A549 (cell line): ENCODE measurements around the gene ODAPH. TPM values are rescaled to one million over a fixed set of nuclear protein-coding genes. Genes with fewer than 3 reads are reported as not detected.

Experiments used
- ATAC-seq, 2 experiments: fragments of 200-7000 bp in 1 of 2; fragments of >200 bp in 1 of 2; cut with Nextera tagmentation in 1 of 2; cut with Tn5 transposase in 1 of 2; 3 replicates each; pipeline versions ENCODE4 v1.8.0 to v1.9.1; 2018 to 2020; ENCODE audit warnings: mild to moderate bottlenecking in 1 of 2, moderate library complexity in 1 of 2
- CTCF ChIA-PET: fragments of 300-600 bp; sonication (Branson Sonifier 250); formaldehyde crosslinking; extraction: SDS; loops from one replicate; lab custom pipeline; 2021; ENCODE audit warnings: antibody characterized with exemption, inconsistent platforms; lab: Yijun Ruan, JAX
- POLR2A ChIA-PET: fragments of 350-600 bp; formaldehyde crosslinking; extraction: SDS; loops from one replicate; lab custom pipeline; 2021; ENCODE audit warnings: antibody characterized with exemption, inconsistent platforms; lab: Yijun Ruan, JAX
- DNase-seq, 2 experiments: peaks; one replicate each; pipeline versions ENCODE4 v3.0.0 to v3.0.0-alpha.2; 2011 to 2016; ENCODE audit warnings: low read depth in 1 of 2, low spot score in 1 of 2
- FAIRE-seq: peaks from 2 replicates; lab custom pipeline; 2011; peaks lifted over from hg19 to GRCh38; lab: Jason Lieb, UNC
- H3K27ac ChIP-seq, 2 experiments: fragments of >200 bp; sonication (Bioruptor Twin); formaldehyde crosslinking; 3 replicates each; pipeline ENCODE4 v1.5.1; 2016 to 2017
- H3K4me1 ChIP-seq: fragments of >200 bp; sonication (Bioruptor Twin); formaldehyde crosslinking; 3 replicates; pipeline ENCODE4 v1.6.1; 2016
- H3K4me2 ChIP-seq: fragments of >200 bp; sonication (Bioruptor Twin); formaldehyde crosslinking; 3 replicates; pipeline ENCODE4 v1.6.1; 2016
- H3K4me3 ChIP-seq: fragments of >200 bp; sonication (Bioruptor Twin); formaldehyde crosslinking; 3 replicates; pipeline ENCODE4 v1.5.1; 2016
- H3K9me3 ChIP-seq: fragments of >200 bp; sonication (Bioruptor Twin); formaldehyde crosslinking; 3 replicates; pipeline ENCODE4 v1.6.1; 2016
- ATOH8 ChIP-seq: fragments of 250-450 bp; sonication (Bioruptor Pico); IDR thresholded peaks from 2 replicates; pipeline ENCODE4 v1.5.0; 2020; ENCODE audit warnings: low read depth, mild to moderate bottlenecking, moderate library complexity
- BHLHE40 ChIP-seq: IDR thresholded peaks from 2 replicates; pipeline ENCODE4 v1.6.1; 2012; ENCODE audit warnings: low read depth, low read length, inconsistent platforms
- E2F6 ChIP-seq: IDR thresholded peaks from 2 replicates; pipeline ENCODE4 v1.6.1; 2012; ENCODE audit warnings: low read depth, borderline replicate concordance
- ESRRA ChIP-seq: fragments of 150-350 bp; IDR thresholded peaks from 2 replicates; pipeline ENCODE4 v1.6.1; 2014; ENCODE audit warnings: mild to moderate bottlenecking, low read length, borderline replicate concordance
- GATA3 ChIP-seq: IDR thresholded peaks from 2 replicates; pipeline ENCODE4 v1.6.1; 2012; ENCODE audit warnings: borderline replicate concordance
- HES2 ChIP-seq: fragments of >200 bp; sonication (Bioruptor Twin); formaldehyde crosslinking; IDR thresholded peaks from 2 replicates; pipeline ENCODE4 v1.6.1; 2016
- HOXB13 ChIP-seq: fragments of 250-450 bp; sonication (Bioruptor Pico); IDR thresholded peaks from 2 replicates; pipeline ENCODE4 v1.5.0; 2020; ENCODE audit warnings: low read depth, mild to moderate bottlenecking, moderate library complexity
- HOXB5 ChIP-seq: fragments of 250-450 bp; sonication (Bioruptor Pico); IDR thresholded peaks from 2 replicates; pipeline ENCODE4 v1.5.0; 2020; ENCODE audit warnings: mild to moderate bottlenecking, moderate library complexity
- JUNB ChIP-seq: fragments of >200 bp; sonication (Bioruptor Twin); formaldehyde crosslinking; IDR thresholded peaks from 2 replicates; pipeline ENCODE4 v1.6.1; 2016
- KDM1A ChIP-seq: fragments of 200-600 bp; sonication (generic); IDR thresholded peaks from 2 replicates; pipeline ENCODE4 v1.6.1; 2016; ENCODE audit warnings: low read depth, mild to moderate bottlenecking
- MAFK ChIP-seq: fragments of 450-650 bp; IDR thresholded peaks from 2 replicates; pipeline ENCODE4 v1.6.1; 2014; ENCODE audit not compliant: partially characterized antibody
- MAZ ChIP-seq: fragments of 150-350 bp; IDR thresholded peaks from 2 replicates; pipeline ENCODE4 v1.6.1; 2014; ENCODE audit warnings: antibody characterized with exemption, low read depth, low read length, borderline replicate concordance
- NFE2L2 ChIP-seq: fragments of 150-350 bp; conservative IDR thresholded peaks from 2 replicates; pipeline ENCODE4 v1.6.1; 2014; ENCODE audit warnings: low read length
- NPAS2 ChIP-seq: fragments of 250-450 bp; sonication (Bioruptor Pico); IDR thresholded peaks from 2 replicates; pipeline ENCODE4 v1.8.0; 2022; ENCODE audit warnings: mild to moderate bottlenecking, moderate library complexity, borderline replicate concordance
- PHF8 ChIP-seq: fragments of 200-600 bp; sonication (generic); IDR thresholded peaks from 2 replicates; pipeline ENCODE4 v1.6.1; 2016; ENCODE audit warnings: low read depth, mild to moderate bottlenecking, antibody characterized with exemption, moderate library complexity, borderline replicate concordance
- RCOR1 ChIP-seq: fragments of 150-350 bp; IDR thresholded peaks from 2 replicates; pipeline ENCODE4 v1.6.1; 2014; ENCODE audit warnings: antibody characterized with exemption, low read length, low read depth
- RNF2 ChIP-seq: fragments of 200-600 bp; sonication (generic); IDR thresholded peaks from 2 replicates; pipeline ENCODE4 v1.6.1; 2016; ENCODE audit warnings: low read depth, mild to moderate bottlenecking, antibody characterized with exemption, moderate library complexity, borderline replicate concordance
- SREBF2 ChIP-seq: fragments of 450-650 bp; IDR thresholded peaks from 2 replicates; pipeline ENCODE4 v1.6.1; 2014; ENCODE audit warnings: mild to moderate bottlenecking, moderate library complexity
- TFCP2L1 ChIP-seq: fragments of 250-450 bp; sonication (Bioruptor Pico); IDR thresholded peaks from 2 replicates; pipeline ENCODE4 v1.5.0; 2021; ENCODE audit warnings: mild to moderate bottlenecking
- TP53 ChIP-seq: fragments of 250-450 bp; sonication (Bioruptor Pico); IDR thresholded peaks from 2 replicates; pipeline ENCODE4 v1.5.0; 2021; ENCODE audit warnings: mild to moderate bottlenecking, moderate library complexity
- ZC3H11A ChIP-seq: fragments of 450-650 bp; IDR thresholded peaks from 2 replicates; pipeline ENCODE4 v1.6.1; 2014; ENCODE audit warnings: antibody characterized with exemption, mild to moderate bottlenecking
- ZFP36 ChIP-seq: fragments of 450-650 bp; IDR thresholded peaks from 2 replicates; pipeline ENCODE4 v1.6.1; 2014; ENCODE audit warnings: borderline replicate concordance; ENCODE audit not compliant: partially characterized antibody
- ZNF302 ChIP-seq: fragments of 250-450 bp; sonication (Bioruptor Pico); IDR thresholded peaks from 2 replicates; pipeline ENCODE4 v1.9.0; 2021; ENCODE audit warnings: inconsistent platforms, mild to moderate bottlenecking, moderate library complexity
- ZSCAN20 ChIP-seq: fragments of 250-450 bp; sonication (Bioruptor Pico); IDR thresholded peaks from 2 replicates; pipeline ENCODE4 v1.8.0; 2022; ENCODE audit warnings: mild to moderate bottlenecking, moderate library complexity
- WGBS: methylation state at CpG from one replicate; pipeline ENCODE4 v1.1.6; 2017; ENCODE audit errors: missing lambda C conversion rate; 5-methylcytosine and 5-hydroxymethylcytosine counted together
- polyA plus RNA-seq, 4 experiments: library from polyadenylated mRNA; depleted of rRNA in 3 of 4; stranded (reverse); fragments of >200 nt; fragmentation: RNase III in 1 of 4; extraction: RNeasy Plus Mini Kit Qiagen cat#74134 plus additional on column Dnase treatment in 1 of 4; gene quantifications; 2 replicates in 3 of 4; 3 replicates in 1 of 4; pipeline ENCODE4 v1.2.3, GENCODE V29; 2011 to 2017
- TF ChIP-seq, protein P1 (sequence below): fragments of 200-600 bp; sonication (generic); IDR thresholded peaks from 2 replicates; pipeline ENCODE4 v1.6.1; 2016; ENCODE audit warnings: antibody characterized with exemption, mild to moderate bottlenecking, moderate library complexity

Gene ODAPH
- polyA plus RNA-seq, 2 of the 4 experiments (the other 2 are of a cell fraction), result 0.06 to 0.08 TPM

- DNase-seq (no peak), FAIRE-seq (no peak), ATAC-seq (no peak)
- ChIA-PET CTCF (no interaction called here), POLR2A (no interaction called here)
- 83% methylated on average over 1 of the region's 1 CpG for WGBS
- Histone ChIP-seq H3K4me2 (no peak overlapping the region), H3K9me3 (no peaks in the 10 kb centered on the region), H3K27ac (no peak overlapping the region), H3K4me3 (no peak overlapping the region), H3K4me1 (no peaks in the 10 kb centered on the region)
- TF ChIP-seq BHLHE40, result no peak
- no peak for TF ChIP-seq HES2
- TF ChIP-seq, protein P1, sequence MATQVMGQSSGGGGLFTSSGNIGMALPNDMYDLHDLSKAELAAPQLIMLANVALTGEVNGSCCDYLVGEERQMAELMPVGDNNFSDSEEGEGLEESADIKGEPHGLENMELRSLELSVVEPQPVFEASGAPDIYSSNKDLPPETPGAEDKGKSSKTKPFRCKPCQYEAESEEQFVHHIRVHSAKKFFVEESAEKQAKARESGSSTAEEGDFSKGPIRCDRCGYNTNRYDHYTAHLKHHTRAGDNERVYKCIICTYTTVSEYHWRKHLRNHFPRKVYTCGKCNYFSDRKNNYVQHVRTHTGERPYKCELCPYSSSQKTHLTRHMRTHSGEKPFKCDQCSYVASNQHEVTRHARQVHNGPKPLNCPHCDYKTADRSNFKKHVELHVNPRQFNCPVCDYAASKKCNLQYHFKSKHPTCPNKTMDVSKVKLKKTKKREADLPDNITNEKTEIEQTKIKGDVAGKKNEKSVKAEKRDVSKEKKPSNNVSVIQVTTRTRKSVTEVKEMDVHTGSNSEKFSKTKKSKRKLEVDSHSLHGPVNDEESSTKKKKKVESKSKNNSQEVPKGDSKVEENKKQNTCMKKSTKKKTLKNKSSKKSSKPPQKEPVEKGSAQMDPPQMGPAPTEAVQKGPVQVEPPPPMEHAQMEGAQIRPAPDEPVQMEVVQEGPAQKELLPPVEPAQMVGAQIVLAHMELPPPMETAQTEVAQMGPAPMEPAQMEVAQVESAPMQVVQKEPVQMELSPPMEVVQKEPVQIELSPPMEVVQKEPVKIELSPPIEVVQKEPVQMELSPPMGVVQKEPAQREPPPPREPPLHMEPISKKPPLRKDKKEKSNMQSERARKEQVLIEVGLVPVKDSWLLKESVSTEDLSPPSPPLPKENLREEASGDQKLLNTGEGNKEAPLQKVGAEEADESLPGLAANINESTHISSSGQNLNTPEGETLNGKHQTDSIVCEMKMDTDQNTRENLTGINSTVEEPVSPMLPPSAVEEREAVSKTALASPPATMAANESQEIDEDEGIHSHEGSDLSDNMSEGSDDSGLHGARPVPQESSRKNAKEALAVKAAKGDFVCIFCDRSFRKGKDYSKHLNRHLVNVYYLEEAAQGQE, result no peak
- TF ChIP-seq PHF8, result no peak
- TF ChIP-seq ZNF302 (CRISPR knock-in tag), result no peak
- TF ChIP-seq MAFK, result no peak
- no peak for TF ChIP-seq GATA3
- TF ChIP-seq JUNB, result no peak
- TF ChIP-seq HOXB13 (CRISPR knock-in tag), result no peak
- TF ChIP-seq HOXB5 (CRISPR knock-in tag), result no peak
- no peak for TF ChIP-seq ATOH8 (CRISPR knock-in tag)
- TF ChIP-seq E2F6, result no peak
- TF ChIP-seq MAZ, result no peak
- TF ChIP-seq ESRRA, result no peak
- TF ChIP-seq RCOR1, result no peak
- no peak for TF ChIP-seq ZFP36
Measured at GRCh38 chr4:75566911-75567310, 11.0 kb downstream of the ODAPH start.

DNA sequence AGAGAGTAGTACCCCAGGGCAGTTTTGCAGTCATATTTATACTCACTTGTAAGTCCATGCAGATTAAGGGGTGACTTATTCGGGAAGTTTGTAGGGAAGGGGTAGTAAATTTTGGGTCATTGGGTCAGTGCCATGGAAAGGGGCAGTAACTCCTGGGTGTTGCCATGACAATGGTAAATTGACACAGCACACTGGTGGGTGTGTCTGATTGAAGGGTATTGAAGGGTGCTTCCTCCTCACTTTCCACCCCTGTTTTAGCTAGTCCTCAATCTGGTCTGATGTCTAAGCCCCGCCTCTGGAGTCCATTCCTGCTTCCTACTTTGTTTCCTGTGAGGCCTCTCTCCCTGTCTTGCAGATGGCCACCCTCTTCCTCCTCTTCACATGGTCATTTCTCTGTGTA, 11.9 kb downstream of the ODAPH start:
- TF ChIP-seq NPAS2 (CRISPR knock-in tag), result no peak
- no peak for TF ChIP-seq MAZ
- TF ChIP-seq NFE2L2, result no peak
- no peak for TF ChIP-seq BHLHE40
- TF ChIP-seq, protein P1, result no peak
- no peak for TF ChIP-seq GATA3
- TF ChIP-seq ZC3H11A, result no peak
- TF ChIP-seq ZSCAN20 (CRISPR knock-in tag), result no peak
- TF ChIP-seq KDM1A, result no peak
- no peak for TF ChIP-seq SREBF2
- no peak for TF ChIP-seq TFCP2L1 (CRISPR knock-in tag)
- no peak for TF ChIP-seq TP53 (CRISPR knock-in tag)
- no peak for TF ChIP-seq HES2
- TF ChIP-seq RNF2, result no peak
- Histone ChIP-seq H3K4me1 (no peaks in the 10 kb centered on the region), H3K4me2 (no peak overlapping the region), H3K27ac (no peak overlapping the region), H3K9me3 (no peaks in the 10 kb centered on the region), H3K4me3 (no peak overlapping the region)
- CTCF ChIA-PET, result no interaction called here
- POLR2A ChIA-PET, result no interaction called here
- FAIRE-seq, result no peak
- no peak for DNase-seq
- no peak for ATAC-seq
- WGBS, result 17% methylated on average over 2 of the region's 2 CpGs
